M059J (cell line): ENCODE measurements around the gene CLDN11. TPM values are rescaled to one million over a fixed set of nuclear protein-coding genes. Genes with fewer than 3 reads are reported as not detected.

Experiments used
- DNase-seq: peaks from one replicate; pipeline ENCODE4 v3.0.0-alpha.2; 2012; ENCODE audit warnings: low read depth
- total RNA-seq: library from RNA; depleted of rRNA; stranded (reverse); fragments of >200 nt; shearing (Covaris generic); gene quantifications from 2 replicates; pipeline ENCODE4 v1.2.3, GENCODE V29; 2014

The CLDN11 gene
- total RNA-seq, 1 experiment from 2014 or later, result 39.7 TPM

DNA sequence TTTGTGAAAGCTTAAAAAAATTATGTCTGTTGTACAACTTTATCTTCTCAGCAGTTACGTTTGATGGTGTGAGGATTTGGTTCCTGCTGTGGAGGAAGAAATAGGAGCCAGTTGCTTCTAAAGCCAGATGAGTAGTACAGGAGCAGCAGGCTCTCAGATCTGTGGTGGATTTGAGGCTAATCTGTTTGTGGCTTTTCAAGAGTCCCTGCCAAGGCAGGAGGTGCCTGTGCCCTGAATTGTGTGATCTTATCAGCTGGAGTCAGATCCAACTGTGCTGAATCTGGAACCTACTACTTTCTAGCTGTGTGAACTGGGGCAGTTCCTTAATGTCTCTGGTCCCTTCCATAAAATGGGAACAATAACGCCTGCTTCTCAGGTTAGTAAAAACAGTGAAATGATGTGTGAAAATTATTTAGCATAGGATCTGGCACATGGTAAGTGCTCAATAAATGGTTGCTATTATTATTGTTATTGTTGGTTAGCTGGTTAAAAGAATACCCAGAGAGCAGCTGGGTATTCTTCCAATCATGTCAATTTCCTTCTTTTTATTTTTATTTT is 7.7 kb downstream of the CLDN11 start:
- peak; percentile 82 for DNase-seq

GRCh38 chr3:170428095-170428494 is 9.4 kb downstream of the CLDN11 start:
- no peak for DNase-seq

- DNase-seq, result peak; percentile 94
Observed at GRCh38 chr3:170429050-170429449, 10.4 kb downstream of the CLDN11 start.

DNA sequence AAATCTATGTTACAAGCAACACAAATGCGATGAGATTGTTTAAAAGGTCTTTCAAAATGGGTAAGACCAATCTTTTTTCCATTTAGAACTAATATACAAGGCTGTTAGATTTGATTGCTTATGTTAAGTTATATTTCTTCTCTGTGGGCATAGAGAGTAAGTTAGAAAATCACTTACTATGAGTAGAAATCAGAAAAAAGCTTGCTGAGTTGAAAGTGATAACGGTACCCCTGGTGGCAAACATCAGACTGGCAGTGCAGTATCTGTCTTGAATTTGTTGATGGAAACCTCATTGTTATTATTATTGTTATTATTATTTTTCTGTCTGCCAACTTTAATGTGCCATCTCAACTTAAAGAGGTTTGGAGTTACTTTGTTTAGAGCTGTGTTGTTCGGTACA is 12.4 kb downstream of the CLDN11 start:
- no peak for DNase-seq

DNA sequence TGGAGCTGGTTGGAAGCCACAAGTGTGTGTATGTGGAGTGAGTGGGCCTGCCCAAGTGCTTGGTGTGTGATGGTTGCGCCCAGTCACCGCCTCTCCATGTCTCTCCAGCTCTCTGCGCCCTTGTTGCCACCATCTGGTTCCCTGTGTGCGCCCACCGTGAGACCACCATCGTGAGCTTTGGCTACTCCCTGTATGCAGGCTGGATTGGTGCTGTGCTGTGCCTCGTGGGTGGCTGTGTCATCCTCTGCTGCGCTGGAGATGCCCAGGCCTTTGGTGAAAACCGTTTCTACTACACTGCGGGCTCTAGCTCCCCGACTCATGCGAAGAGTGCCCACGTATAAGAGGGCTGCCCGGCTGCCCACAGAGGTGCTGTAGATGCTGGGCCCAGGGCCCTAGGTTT is 13.7 kb downstream of the CLDN11 start:
- DNase-seq, result no peak

GRCh38 chr3:170436697-170437096 is 18.0 kb downstream of the CLDN11 start:
- DNase-seq, result no peak

- DNase-seq, result no peak
Observed at GRCh38 chr3:170437176-170437575, 18.5 kb downstream of the CLDN11 start.

GRCh38 chr3:170437696-170438407 is 19.2 kb downstream of the CLDN11 start:
- no peak for DNase-seq

GRCh38 chr3:170438836-170439235 is 20.2 kb downstream of the CLDN11 start:
- DNase-seq, result no peak

DNA sequence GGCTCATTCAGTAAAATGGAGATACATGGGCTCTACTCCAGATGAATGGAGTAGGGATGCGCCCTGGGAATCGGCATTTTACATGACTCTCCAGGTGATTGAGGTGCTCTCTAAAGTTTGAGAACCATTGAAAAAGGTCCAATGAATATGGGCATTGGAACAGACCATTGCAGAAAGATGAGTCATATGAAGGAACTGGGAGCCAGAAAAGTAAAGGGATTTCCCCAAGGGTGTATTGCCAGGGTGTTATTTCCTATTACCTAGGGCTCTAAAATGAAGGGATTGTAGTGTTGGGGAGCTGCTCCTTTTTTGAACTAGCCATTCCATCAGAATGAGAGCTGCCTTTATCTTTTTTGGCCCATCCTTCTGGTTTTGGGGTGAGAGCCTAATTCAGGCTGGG is 21.7 kb downstream of the CLDN11 start:
- peak; percentile 79 for DNase-seq

- no peak for DNase-seq
Observed at GRCh38 chr3:170441412-170441811, 22.7 kb downstream of the CLDN11 start.

- no peak for DNase-seq
Observed at GRCh38 chr3:170442947-170443346, 24.3 kb downstream of the CLDN11 start.

GRCh38 chr3:170443457-170443856 is 24.8 kb downstream of the CLDN11 start:
- DNase-seq, result no peak

DNA sequence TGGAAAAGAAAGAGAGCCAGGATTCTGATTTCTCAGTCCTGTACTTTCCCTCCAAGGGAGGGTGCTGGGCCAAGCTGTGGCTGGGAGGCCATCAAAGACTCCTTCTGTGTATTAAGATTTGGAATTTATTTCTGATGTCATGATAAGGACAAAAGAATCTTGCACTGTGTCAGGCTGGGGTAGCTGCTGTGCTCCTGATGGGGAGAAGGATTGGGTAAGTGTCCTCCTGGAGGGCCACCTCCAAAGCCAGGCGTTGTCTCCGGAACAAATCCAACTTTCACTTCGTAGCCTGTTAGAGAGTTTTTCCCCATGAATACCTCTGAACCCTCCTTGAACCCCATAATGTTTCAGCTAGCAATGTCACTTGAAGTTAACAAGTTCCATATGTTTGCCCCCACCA is 29.9 kb downstream of the CLDN11 start:
- DNase-seq, result no peak

DNA sequence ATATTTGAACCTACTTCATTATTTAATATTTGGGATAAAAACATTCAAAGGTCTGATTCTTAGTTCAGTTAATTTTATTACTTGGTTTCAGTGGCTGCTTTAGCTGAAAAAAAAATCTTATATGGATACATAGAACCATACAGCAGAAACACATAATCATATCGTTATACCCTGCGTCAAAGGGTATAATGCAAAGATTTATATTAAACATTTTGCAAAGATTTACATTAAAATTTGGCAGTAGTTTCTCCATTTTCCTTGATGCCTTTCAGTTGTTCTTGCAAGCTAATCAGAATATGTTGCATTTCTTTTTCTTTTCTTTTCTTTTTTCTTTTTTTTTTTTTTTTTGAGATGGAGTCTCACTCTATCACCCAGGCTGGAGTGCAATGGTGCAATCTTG is 31.4 kb downstream of the CLDN11 start:
- DNase-seq, result no peak

GRCh38 chr3:170454509-170454908 is 35.8 kb downstream of the CLDN11 start:
- no peak for DNase-seq

GRCh38 chr3:170458285-170458684 is 39.6 kb downstream of the CLDN11 start:
- DNase-seq, result no peak

- no peak for DNase-seq
Observed at GRCh38 chr3:170463011-170463410, 44.3 kb downstream of the CLDN11 start.

- peak; percentile 36 for DNase-seq
Observed at GRCh38 chr3:170465955-170466354, 47.3 kb downstream of the CLDN11 start.

- no peak for DNase-seq
Observed at GRCh38 chr3:170467007-170467406, 48.3 kb downstream of the CLDN11 start.

DNA sequence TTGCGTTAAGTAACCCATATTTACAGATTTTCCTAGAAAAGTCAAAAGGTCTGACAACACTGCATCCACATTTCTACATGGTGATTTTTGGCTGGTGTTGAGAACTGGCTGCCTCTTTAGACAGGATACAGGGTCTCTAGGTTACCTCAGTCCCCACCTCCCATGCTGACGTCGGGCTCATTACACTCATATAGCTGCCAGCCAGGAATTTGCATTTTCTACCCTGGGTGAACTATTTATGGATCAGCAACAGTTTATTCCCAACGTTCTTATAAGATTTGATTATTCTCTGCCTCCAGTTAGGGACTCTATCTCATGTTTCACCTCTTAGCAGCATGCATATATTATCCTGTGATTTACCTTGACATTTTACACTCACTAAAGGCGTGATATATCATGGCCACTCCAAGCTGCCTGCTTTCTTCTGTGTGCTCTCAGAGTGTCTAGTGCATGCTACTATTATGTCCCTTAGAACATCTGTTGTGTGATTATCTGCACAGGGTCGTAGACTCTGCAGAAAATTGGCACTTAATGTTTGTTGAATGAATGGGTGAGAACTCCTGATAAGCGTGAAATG is 49.0 kb downstream of the CLDN11 start:
- DNase-seq, result no peak

- DNase-seq, result peak; percentile 89
Observed at GRCh38 chr3:170469151-170470062, 50.7 kb downstream of the CLDN11 start.
